Measurements from ENCODE around the gene NDUFC2. TPM values are rescaled to one million over a fixed set of nuclear protein-coding genes. Genes with fewer than 3 reads are reported as not detected.

Gene NDUFC2
- total and polyA plus RNA-seq, 11 donors = 164 to 351 (median 258) TPM

DNA sequence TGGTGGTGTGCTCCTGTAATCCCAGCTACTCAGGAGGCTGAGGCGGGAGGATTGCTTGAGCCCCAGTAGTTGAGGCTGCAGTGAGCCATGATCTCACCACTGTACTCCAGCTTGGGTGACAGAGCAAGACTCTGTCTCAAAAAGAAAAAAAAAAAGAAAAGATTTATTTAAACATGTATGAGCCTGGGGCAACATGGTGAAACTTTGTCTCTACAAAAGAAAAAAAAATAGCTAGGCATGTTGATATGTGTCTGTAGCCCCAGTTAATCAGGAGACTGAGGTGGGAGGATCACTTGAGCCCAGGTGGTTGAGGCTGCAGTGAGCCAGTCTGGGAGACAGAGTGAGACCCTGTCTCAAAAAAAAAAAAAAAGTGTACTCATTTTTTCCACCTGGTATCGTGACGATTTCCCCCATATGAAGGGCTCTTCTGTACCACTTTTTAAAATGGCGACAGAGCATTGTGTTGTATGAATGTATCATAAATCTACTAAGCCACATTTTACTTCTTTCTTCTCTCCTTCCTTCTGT lies 40.2 kb downstream of the NDUFC2 start:
- Histone ChIP-seq H3K9me3 (no peaks in the 10 kb centered on the region), H3K36me3 (no peaks in the 10 kb centered on the region), H3K27ac (peak overlapping the region in 10 of 12 donors; percentile 31 to 87 (median 64)), H3K4me3 (peak overlapping the region in 2 of 12 donors; percentile 21 to 38), H3K4me1 (peaks cover 0 to 20% (median 10%) of the 10 kb centered on the region in 12 donors), H3K27me3 (no peaks in the 10 kb centered on the region)
- 86 to 94% (median 89%) methylated on average over 4 of the region's 4 CpGs for WGBS, 4 donors
- intact Hi-C loops (cut with DNase I) = no loop called here
- TF ChIP-seq CTCF (IDR thresholded peaks at IDR 0.05) = no peak
- no peak for TF ChIP-seq POLR2A (IDR thresholded peaks at IDR 0.05)
- no peak for ATAC-seq
- DNase-seq = no peak

- Histone ChIP-seq H3K4me3 (no peak overlapping the region), H3K4me1 (peaks cover 0 to 20% (median 10%) of the 10 kb centered on the region in 12 donors), H3K27me3 (no peaks in the 10 kb centered on the region), H3K36me3 (no peaks in the 10 kb centered on the region), H3K27ac (no peak overlapping the region), H3K9me3 (no peaks in the 10 kb centered on the region)
- WGBS, 4 donors = 85 to 92% (median 86%) methylated on average over 8 of the region's 8 CpGs
- intact Hi-C loops (cut with DNase I) = no loop called here
- no peak for TF ChIP-seq POLR2A (IDR thresholded peaks at IDR 0.05)
- no peak for TF ChIP-seq CTCF (IDR thresholded peaks at IDR 0.05)
- DNase-seq = no peak
- ATAC-seq = no peak
Observed at GRCh38 chr11:78038697-78039313, 40.9 kb downstream of the NDUFC2 start.

DNA sequence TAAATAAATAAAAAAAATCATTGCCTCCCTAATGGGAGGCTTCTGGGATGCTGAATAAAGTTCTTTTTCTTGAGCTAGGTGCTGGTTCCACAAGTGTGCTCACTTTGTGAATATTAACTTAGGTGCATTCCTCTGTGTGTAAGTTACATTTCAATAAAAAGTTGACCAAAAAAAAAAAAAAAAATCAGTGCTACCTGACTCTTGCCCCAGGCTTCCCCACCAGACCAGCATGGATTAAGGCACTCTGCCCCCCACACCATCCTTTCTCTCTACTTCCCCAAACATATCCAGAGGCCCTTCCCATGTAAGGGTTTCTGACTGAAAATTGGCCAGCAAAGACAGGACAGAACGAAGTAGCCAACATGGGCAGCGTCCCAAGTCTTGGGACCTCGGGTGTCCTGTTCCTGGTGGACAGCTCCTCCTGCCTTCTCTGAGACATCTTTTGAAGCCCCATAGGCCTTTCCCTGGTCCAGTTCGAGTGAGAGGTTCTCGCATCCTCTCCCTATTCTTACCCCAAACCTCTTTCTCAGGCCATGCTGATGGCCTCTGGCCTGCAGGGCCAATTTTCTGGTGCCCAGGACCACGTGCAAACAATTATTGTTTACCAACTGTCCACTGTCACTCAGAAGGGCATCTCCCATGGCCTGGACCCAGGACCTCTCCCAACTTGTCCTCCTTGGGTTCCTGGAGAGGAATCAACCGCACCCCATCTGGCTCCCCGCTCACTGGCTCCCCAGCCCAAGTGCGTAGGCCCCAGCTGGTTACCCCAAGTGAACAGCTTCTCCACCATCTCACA lies 41.6 kb downstream of the NDUFC2 start:
- TF ChIP-seq POLR2A (IDR thresholded peaks at IDR 0.05) (no peak), CTCF (IDR thresholded peaks at IDR 0.05) (no peak)

DNA sequence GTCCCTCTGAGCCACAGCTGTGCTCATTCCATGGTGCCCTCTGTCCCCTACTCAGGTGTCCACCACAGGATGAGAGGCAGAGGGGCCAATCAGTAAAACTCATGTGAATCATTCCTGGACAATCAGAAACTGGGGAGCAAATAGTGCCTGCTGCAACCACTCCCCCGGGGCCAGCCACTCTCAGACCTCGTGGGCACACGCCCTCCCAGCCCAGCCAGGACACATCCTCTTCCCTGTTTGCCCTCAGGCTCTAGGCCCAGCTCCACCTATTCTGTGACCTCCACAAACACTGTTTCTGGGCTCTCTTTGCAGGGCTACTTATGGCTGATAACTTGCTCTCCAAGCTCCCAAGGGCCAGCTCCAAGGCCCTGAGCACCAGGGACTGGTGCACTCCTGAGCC lies 42.6 kb downstream of the NDUFC2 start:
- ATAC-seq = peak in 1 of 4 donors; percentile 10
- no peaks in the 10 kb centered on the region for H3K9me3 ChIP-seq
- no peak for DNase-seq
- no peaks in the 10 kb centered on the region for H3K36me3 ChIP-seq
- H3K27ac ChIP-seq = no peak overlapping the region
- H3K4me1 ChIP-seq = peaks cover 0 to 20% (median 10%) of the 10 kb centered on the region in 12 donors
- TF ChIP-seq CTCF (IDR thresholded peaks at IDR 0.05) (no peak), POLR2A (IDR thresholded peaks at IDR 0.05) (no peak)
- H3K27me3 ChIP-seq = no peaks in the 10 kb centered on the region
- 62 to 68% (median 63%) methylated on average over 3 of the region's 3 CpGs for WGBS, 4 donors
- no peak overlapping the region for H3K4me3 ChIP-seq
- intact Hi-C loops (cut with DNase I) = no loop called here

More for the DNA sequence above, 41.6 kb downstream of the NDUFC2 start:
- Histone ChIP-seq H3K27me3 (no peaks in the 10 kb centered on the region), H3K27ac (no peak overlapping the region), H3K4me3 (no peak overlapping the region), H3K36me3 (no peaks in the 10 kb centered on the region), H3K9me3 (no peaks in the 10 kb centered on the region), H3K4me1 (peaks cover 0 to 20% (median 10%) of the 10 kb centered on the region in 12 donors)
- no peak for DNase-seq
- intact Hi-C loops (cut with DNase I) = no loop called here
- ATAC-seq = no peak
- WGBS, 4 donors = 82 to 91% (median 87%) methylated on average over 9 of the region's 9 CpGs
